Lower leg skin (tissue), 4 donors: Measurements from ENCODE around the gene MUC15. TPM values are rescaled to one million over a fixed set of nuclear protein-coding genes. Genes with fewer than 3 reads are reported as not detected.

Source experiments
- DNase-seq, 2 donors: peaks; one replicate each; pipeline ENCODE4 v3.0.0-alpha.2; 2019; ENCODE audit warnings: low spot score in 2 of 2
- H3K4me3 ChIP-seq: fragments of 200-600 bp; sonication (generic); 2 replicates; pipeline ENCODE4 v1.5.1; 2017; ENCODE audit warnings: mild to moderate bottlenecking, low read depth; ENCODE audit not compliant: poor library complexity, severe bottlenecking
- POLR2A ChIP-seq, 2 donors: fragments of 450-650 bp; IDR thresholded peaks; one replicate each; pipeline ENCODE4 v1.6.1; 2016 to 2017; ENCODE audit warnings: antibody characterized with exemption in 2 of 2, mild to moderate bottlenecking in 1 of 2, moderate library complexity in 1 of 2
- WGBS, 2 donors: methylation state at CpG; one replicate each; pipeline ENCODE4 v1.1.5; 2018; 5-methylcytosine and 5-hydroxymethylcytosine counted together
- intact Hi-C: fragments of 100-400 bp; cut with DNase I; formaldehyde crosslinking; loops from one replicate; pipeline ENCODE4 v1.15.0; 2023; ENCODE audit warnings: low total_unique reads
- total RNA-seq, 4 donors: library from RNA; depleted of rRNA; stranded (reverse); fragments of >200 nt; gene quantifications; one replicate each; pipeline ENCODE4 v1.1.0, GENCODE V29; 2016
- TF ChIP-seq, protein P1 (sequence below), 3 donors: fragments of 450-650 bp; IDR thresholded peaks; one replicate each; pipeline ENCODE4 v1.5.1; 2016; ENCODE audit warnings: antibody characterized with exemption in 3 of 3, mild to moderate bottlenecking in 3 of 3, moderate library complexity in 2 of 3

MUC15 gene, protein sequence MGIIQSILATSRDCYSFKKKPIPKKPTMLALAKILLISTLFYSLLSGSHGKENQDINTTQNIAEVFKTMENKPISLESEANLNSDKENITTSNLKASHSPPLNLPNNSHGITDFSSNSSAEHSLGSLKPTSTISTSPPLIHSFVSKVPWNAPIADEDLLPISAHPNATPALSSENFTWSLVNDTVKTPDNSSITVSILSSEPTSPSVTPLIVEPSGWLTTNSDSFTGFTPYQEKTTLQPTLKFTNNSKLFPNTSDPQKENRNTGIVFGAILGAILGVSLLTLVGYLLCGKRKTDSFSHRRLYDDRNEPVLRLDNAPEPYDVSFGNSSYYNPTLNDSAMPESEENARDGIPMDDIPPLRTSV
- 10 to 100 TPM; 36.8 to 65.3 (median 55.8) TPM for total RNA-seq

DNA sequence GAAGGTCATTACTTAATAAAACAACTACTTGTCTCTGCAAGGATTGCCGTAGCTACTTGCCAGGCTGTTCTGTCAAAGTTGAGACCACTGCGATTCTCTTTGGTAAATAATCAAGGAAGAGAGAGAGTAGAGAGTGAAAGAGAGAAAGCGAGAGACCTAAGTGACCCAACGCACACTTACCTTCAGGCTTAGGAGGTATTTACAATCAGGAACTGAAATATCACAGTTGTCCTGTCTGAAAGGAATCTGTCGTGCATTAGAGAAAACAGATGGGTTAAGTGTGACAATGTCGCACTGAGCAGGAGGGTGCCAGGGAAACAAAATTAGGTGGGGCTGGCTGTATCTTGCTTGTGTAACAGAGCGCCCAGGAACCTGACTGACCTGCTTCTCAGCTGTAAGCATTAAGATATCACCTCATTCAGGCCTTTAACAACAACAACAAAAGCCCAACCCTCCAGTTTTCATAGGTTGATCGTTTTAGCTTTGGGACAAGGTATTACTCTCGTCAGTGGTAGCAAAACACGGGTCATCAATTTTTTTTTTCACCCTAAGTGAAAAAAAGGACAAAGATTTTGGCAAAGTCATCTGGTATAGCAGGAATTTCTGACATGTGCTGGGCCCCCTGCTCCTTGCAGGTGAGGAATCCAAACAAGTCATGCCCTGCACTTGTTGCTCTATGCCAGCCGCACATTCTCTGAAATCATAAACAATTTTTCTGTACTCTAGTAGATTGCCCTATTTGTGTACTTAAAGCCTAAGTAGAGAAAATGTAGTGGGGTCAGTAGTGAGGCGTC is at the start of gene MUC15:
Gene MUC15, minus strand, starts transcription at position 403 of the 794 bp plus-strand sequence. CDS start 5,169 bp downstream, outside the sequence.
- TF ChIP-seq, protein P1, sequence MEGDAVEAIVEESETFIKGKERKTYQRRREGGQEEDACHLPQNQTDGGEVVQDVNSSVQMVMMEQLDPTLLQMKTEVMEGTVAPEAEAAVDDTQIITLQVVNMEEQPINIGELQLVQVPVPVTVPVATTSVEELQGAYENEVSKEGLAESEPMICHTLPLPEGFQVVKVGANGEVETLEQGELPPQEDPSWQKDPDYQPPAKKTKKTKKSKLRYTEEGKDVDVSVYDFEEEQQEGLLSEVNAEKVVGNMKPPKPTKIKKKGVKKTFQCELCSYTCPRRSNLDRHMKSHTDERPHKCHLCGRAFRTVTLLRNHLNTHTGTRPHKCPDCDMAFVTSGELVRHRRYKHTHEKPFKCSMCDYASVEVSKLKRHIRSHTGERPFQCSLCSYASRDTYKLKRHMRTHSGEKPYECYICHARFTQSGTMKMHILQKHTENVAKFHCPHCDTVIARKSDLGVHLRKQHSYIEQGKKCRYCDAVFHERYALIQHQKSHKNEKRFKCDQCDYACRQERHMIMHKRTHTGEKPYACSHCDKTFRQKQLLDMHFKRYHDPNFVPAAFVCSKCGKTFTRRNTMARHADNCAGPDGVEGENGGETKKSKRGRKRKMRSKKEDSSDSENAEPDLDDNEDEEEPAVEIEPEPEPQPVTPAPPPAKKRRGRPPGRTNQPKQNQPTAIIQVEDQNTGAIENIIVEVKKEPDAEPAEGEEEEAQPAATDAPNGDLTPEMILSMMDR (IDR thresholded peaks at IDR 0.05): no peak
- TF ChIP-seq POLR2A (IDR thresholded peaks at IDR 0.05): no peak
- intact Hi-C loops: no loop called here
- DNase-seq: peak in 1 of 2 donors; percentile 43
- H3K4me3 ChIP-seq: no peak within 1 kb of the TSS
- 52 to 53% methylated on average over 12 of the region's 12 CpGs for whole genome bisulfite sequencing, 2 donors

- TF ChIP-seq, protein P1 (IDR thresholded peaks at IDR 0.05): no peak
- TF ChIP-seq POLR2A (IDR thresholded peaks at IDR 0.05): no peak
- H3K4me3 ChIP-seq: no peak overlapping the region
- intact Hi-C loops: no loop called here
- DNase-seq: no peak
Observed at GRCh38 chr11:26621132-26621531, 49.1 kb upstream of the MUC15 start.

DNA sequence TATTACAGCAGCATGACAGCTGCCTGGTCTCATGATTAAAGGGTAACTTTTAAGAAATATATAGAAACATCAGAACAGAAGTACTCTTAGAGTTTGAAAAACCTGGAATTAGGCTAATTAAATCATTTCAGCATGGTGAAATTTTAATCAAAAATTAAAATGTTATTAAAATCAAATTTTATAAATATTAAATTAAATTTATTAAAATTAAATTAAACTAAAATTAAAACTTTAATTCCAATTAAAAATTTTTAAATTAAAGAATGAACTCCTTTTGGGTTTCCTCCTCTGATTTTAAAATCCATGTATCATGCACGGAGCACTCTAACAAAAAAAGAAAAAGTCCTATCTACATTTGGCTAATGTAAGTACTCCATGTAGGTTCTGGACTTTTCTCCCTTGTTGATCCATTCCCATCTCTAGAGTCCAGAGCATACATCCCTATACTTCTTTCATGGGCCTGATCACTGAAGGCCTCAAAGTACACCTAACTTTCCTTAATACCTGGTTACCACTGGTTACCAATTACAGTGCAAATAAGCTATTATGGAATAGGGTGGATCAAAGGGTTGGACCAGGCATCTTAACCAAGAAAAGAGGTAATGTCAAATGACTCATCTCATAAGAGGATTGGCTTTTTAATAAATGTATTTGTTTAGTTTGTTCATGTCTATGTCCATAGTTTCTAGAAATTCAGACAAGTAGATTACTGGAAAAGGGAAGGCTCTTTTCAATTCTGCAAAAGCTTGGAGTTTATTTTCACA is 48.4 kb upstream of the MUC15 start:
- H3K4me3 ChIP-seq: no peak overlapping the region
- DNase-seq: no peak
- 89 to 93% methylated on average over 1 of the region's 1 CpG for WGBS, 2 donors
- intact Hi-C loops: no loop called here
- TF ChIP-seq, protein P1 (IDR thresholded peaks at IDR 0.05): no peak
- TF ChIP-seq POLR2A (IDR thresholded peaks at IDR 0.05): no peak

GRCh38 chr11:26618441-26618840 is 46.4 kb upstream of the MUC15 start:
- no peak for TF ChIP-seq POLR2A (IDR thresholded peaks at IDR 0.05)
- TF ChIP-seq, protein P1 (IDR thresholded peaks at IDR 0.05): no peak
- 45 to 57% methylated on average over 1 of the region's 1 CpG for WGBS, 2 donors
- no peak overlapping the region for H3K4me3 ChIP-seq
- intact Hi-C loops: no loop called here
- no peak for DNase-seq

GRCh38 chr11:26613759-26614158 is 41.7 kb upstream of the MUC15 start:
- TF ChIP-seq POLR2A (IDR thresholded peaks at IDR 0.05): no peak
- TF ChIP-seq, protein P1 (IDR thresholded peaks at IDR 0.05): no peak
- intact Hi-C loops: no loop called here
- no peak for DNase-seq
- no peak overlapping the region for H3K4me3 ChIP-seq
- WGBS, 2 donors: 77 to 96% methylated on average over 2 of the region's 2 CpGs
